Measurements from ENCODE around the gene RPL39L. TPM values are rescaled to one million over a fixed set of nuclear protein-coding genes. Genes with fewer than 3 reads are reported as not detected.
A peak's percentile ranks its signal among the peaks of the same experiment; 100 is the strongest.

RPL39L gene
- total and polyA plus RNA-seq, 2 of the 13 experiments (the other 11 are each of a cell fraction or from before 2014, with no cell fraction given), result not detected

GRCh38 chr3:187150599-187150998 lies 11.3 kb upstream of the RPL39L start:
- Histone ChIP-seq H3K4me3 (replicated peaks in 1 of 3; ENCODE audit: insufficient read depth in 1 of 3, low read depth in 2 of 3, low read length in 3 of 3) (no peak overlapping the region), H3K27ac (ENCODE audit: extremely low read length, insufficient read depth, low read length) (no peak overlapping the region), H3K27me3 (ENCODE audit: control insufficient read depth in 1 of 2, insufficient read depth in 2 of 2, low read length in 2 of 2) (no peaks in the 10 kb centered on the region; a peak in 1 of 5 replicates), H3K4me1 (ENCODE audit: insufficient read depth, low read length) (no peaks in the 10 kb centered on the region), H3K9me3 (ENCODE audit: low read length) (peaks cover 3% of the 10 kb centered on the region; the same call in 1 of the 2 replicates), H4K20me1 (ENCODE audit: insufficient read depth, low read length) (no peaks in the 10 kb centered on the region), H3K79me2 (ENCODE audit: insufficient read depth, low read length) (no peaks in the 10 kb centered on the region), H3K4me2 (ENCODE audit: low read depth, low read length) (no peak overlapping the region), H3K9ac (ENCODE audit: insufficient read depth, low read depth, low read length) (no peak overlapping the region), H2AFZ (ENCODE audit: low read length) (no peak overlapping the region), H3K36me3 (replicated peaks in 1 of 2; ENCODE audit: control insufficient read depth in 1 of 2, insufficient read depth in 2 of 2, low read length in 2 of 2) (no peaks in the 10 kb centered on the region)
- no TSS peak for BruUV-seq (replicated peaks)
- 0 out of 2 replicates have a peak, but pooled peaks have one; percentile 29 for TF ChIP-seq ZNF430 (CRISPR knock-in tag; IDR thresholded peaks at IDR 0.05)
- TF ChIP-seq, protein P1, sequence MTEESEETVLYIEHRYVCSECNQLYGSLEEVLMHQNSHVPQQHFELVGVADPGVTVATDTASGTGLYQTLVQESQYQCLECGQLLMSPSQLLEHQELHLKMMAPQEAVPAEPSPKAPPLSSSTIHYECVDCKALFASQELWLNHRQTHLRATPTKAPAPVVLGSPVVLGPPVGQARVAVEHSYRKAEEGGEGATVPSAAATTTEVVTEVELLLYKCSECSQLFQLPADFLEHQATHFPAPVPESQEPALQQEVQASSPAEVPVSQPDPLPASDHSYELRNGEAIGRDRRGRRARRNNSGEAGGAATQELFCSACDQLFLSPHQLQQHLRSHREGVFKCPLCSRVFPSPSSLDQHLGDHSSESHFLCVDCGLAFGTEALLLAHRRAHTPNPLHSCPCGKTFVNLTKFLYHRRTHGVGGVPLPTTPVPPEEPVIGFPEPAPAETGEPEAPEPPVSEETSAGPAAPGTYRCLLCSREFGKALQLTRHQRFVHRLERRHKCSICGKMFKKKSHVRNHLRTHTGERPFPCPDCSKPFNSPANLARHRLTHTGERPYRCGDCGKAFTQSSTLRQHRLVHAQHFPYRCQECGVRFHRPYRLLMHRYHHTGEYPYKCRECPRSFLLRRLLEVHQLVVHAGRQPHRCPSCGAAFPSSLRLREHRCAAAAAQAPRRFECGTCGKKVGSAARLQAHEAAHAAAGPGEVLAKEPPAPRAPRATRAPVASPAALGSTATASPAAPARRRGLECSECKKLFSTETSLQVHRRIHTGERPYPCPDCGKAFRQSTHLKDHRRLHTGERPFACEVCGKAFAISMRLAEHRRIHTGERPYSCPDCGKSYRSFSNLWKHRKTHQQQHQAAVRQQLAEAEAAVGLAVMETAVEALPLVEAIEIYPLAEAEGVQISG (CRISPR knock-in tag; IDR thresholded peaks at IDR 0.05), result peak; percentile 91
- peak; percentile 57; the same call in 1 of the 2 replicates for TF ChIP-seq ZMYM4 (CRISPR knock-in tag; IDR thresholded peaks at IDR 0.05)
- peak; percentile 54; the same call in 1 of the 2 replicates for TF ChIP-seq SMC3 (IDR thresholded peaks at IDR 0.05; ENCODE audit: low read length)
- TF ChIP-seq CTCF (CRISPR knock-in tag; IDR thresholded peaks at IDR 0.05), result peak; percentile 68
- TF ChIP-seq STAG1 (CRISPR knock-in tag; IDR thresholded peaks at IDR 0.05), result peak; percentile 57
- TF ChIP-seq SKI (IDR thresholded peaks at IDR 0.05; ENCODE audit: partially characterized antibody), result no peak
- TF ChIP-seq, protein P2, sequence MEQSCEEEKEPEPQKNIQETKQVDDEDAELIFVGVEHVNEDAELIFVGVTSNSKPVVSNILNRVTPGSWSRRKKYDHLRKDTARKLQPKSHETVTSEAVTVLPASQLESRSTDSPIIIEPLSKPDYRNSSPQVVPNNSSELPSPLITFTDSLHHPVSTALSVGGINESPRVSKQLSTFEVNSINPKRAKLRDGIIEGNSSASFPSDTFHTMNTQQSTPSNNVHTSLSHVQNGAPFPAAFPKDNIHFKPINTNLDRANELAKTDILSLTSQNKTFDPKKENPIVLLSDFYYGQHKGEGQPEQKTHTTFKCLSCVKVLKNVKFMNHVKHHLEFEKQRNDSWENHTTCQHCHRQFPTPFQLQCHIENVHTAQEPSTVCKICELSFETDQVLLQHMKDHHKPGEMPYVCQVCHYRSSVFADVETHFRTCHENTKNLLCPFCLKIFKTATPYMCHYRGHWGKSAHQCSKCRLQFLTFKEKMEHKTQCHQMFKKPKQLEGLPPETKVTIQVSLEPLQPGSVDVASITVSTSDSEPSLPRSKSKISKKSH (CRISPR knock-in tag; IDR thresholded peaks at IDR 0.05; ENCODE audit: borderline replicate concordance), result no peak
- ATAC-seq (peak; percentile 71), FAIRE-seq (no peak), DNase-seq (ENCODE audit: low spot score) (peak; percentile 34)
- CTCF ChIA-PET (ENCODE audit: low intra/inter-chr PET ratio, low total read pairs), result no interaction called here
- POLR2A ChIA-PET, result interaction anchor here (1.6 kb wide), 1 partner anchor 323 kb away, joined by 3 read pairs; no protein-coding TSS in a partner anchor
- intact Hi-C loops (cut with micrococcal nuclease; ENCODE audit: unreplicated experiment) (loop anchor here (5.0 kb wide), 1 partner anchor 303 kb away; no protein-coding TSS in a partner anchor), in situ Hi-C loops (cut with HindIII; ENCODE audit: extremely low pct_ligation_motif_present, low pct_unique_long_range_greater_than_20kb) (no loop called here)
- 0% methylated on average over 2 of the region's 2 CpGs for WGBS (ENCODE audit: low lambda C conversion rate)

Measured in HepG2 (cell line).